Activated CD8-positive, alpha-beta T cell treated with anti-CD3 and anti-CD28 coated beads for 36 hours (primary cell): ENCODE data around the gene PALM. TPM values are rescaled to one million over a fixed set of nuclear protein-coding genes. Genes with fewer than 3 reads are reported as not detected.

Source experiments
- ATAC-seq: fragments of 200-7000 bp; cut with Tn5 transposase; one replicate; pipeline ENCODE4 v1.10.0; 2021; ENCODE audit warnings: mild to moderate bottlenecking, moderate library complexity
- CTCF ChIA-PET: fragments of 350-600 bp; sonication (Branson Sonifier 250); formaldehyde crosslinking; loops from one replicate; lab custom pipeline; 2021; ENCODE audit warnings: antibody characterized with exemption; lab: Charles Lee
- POLR2A ChIA-PET: fragments of 350-600 bp; sonication (Branson Sonifier 250); formaldehyde crosslinking; loops from one replicate; lab custom pipeline; 2021; ENCODE audit warnings: antibody characterized with exemption; lab: Charles Lee
- DNase-seq: peaks from one replicate; pipeline ENCODE4 v3.0.0-alpha.2; 2020
- H3K27ac Mint-ChIP-seq: one replicate; pipeline ENCODE4 v1.8.0; 2021; ENCODE audit warnings: mild to moderate bottlenecking, mixed read lengths
- H3K27me3 Mint-ChIP-seq: one replicate; pipeline ENCODE4 v1.8.0; 2021; ENCODE audit warnings: mixed read lengths
- H3K36me3 Mint-ChIP-seq: one replicate; pipeline ENCODE4 v1.8.0; 2021; ENCODE audit warnings: low read depth, mixed read lengths
- H3K4me1 Mint-ChIP-seq: one replicate; pipeline ENCODE4 v1.8.0; 2021; ENCODE audit warnings: low read depth, mixed read lengths
- H3K4me3 Mint-ChIP-seq: one replicate; pipeline ENCODE4 v1.8.0; 2021; ENCODE audit warnings: mild to moderate bottlenecking, moderate library complexity, mixed read lengths
- H3K9me3 Mint-ChIP-seq: one replicate; pipeline ENCODE4 v1.8.0; 2021; ENCODE audit warnings: mixed read lengths
- intact Hi-C: fragments of 100-400 bp; cut with micrococcal nuclease; formaldehyde crosslinking; loops from one replicate; pipeline ENCODE4 v1.10.0; 2022
- total RNA-seq, 2 experiments: library from RNA; stranded (reverse); gene quantifications; one replicate each; pipeline ENCODE4 v1.2.3, GENCODE V29; 2021
- TF ChIP-seq, protein P1 (sequence below): fragments of 200-600 bp; IDR thresholded peaks from one replicate; pipeline ENCODE4 v1.8.0; 2022; ENCODE audit warnings: antibody characterized with exemption, mild to moderate bottlenecking

PALM gene
- total RNA-seq, 2 experiments from 2014 or later: 0.22 to 0.36 TPM

DNA sequence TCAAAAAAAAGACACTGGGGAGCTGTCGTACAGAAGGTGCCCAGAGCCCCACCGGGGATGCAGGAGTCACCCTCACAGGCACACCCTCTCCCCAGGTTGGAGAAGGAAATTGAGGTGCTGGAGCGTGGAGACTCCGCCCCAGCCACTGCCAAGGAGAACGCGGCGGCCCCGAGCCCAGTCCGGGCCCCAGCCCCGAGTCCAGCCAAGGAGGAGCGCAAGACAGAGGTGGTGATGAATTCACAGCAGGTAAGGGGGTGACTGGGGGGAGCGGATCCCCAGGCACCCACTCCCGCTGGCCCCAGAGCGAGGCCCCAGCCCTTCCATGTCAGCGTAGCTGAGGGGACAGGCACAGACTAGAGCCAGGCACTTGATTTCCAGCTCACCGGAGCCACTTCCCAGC, 22.3 kb downstream of the PALM start:
- ChIA-PET CTCF (no interaction called here), POLR2A (no interaction called here)
- no peaks in the 10 kb centered on the region for H3K9me3 Mint-ChIP-seq
- no peak for ATAC-seq
- H3K27ac Mint-ChIP-seq: no peak overlapping the region
- DNase-seq: no peak
- intact Hi-C loops: loop anchor here (10.0 kb wide), 1 partner anchor 146 kb away; the partner anchor contains the start of gene HCN2
- TF ChIP-seq, protein P1, sequence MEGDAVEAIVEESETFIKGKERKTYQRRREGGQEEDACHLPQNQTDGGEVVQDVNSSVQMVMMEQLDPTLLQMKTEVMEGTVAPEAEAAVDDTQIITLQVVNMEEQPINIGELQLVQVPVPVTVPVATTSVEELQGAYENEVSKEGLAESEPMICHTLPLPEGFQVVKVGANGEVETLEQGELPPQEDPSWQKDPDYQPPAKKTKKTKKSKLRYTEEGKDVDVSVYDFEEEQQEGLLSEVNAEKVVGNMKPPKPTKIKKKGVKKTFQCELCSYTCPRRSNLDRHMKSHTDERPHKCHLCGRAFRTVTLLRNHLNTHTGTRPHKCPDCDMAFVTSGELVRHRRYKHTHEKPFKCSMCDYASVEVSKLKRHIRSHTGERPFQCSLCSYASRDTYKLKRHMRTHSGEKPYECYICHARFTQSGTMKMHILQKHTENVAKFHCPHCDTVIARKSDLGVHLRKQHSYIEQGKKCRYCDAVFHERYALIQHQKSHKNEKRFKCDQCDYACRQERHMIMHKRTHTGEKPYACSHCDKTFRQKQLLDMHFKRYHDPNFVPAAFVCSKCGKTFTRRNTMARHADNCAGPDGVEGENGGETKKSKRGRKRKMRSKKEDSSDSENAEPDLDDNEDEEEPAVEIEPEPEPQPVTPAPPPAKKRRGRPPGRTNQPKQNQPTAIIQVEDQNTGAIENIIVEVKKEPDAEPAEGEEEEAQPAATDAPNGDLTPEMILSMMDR: no peak
- peaks cover 2% of the 10 kb centered on the region for H3K4me1 Mint-ChIP-seq
- H3K36me3 Mint-ChIP-seq: no peaks in the 10 kb centered on the region
- H3K27me3 Mint-ChIP-seq: peaks cover 2% of the 10 kb centered on the region
- no peak overlapping the region for H3K4me3 Mint-ChIP-seq

DNA sequence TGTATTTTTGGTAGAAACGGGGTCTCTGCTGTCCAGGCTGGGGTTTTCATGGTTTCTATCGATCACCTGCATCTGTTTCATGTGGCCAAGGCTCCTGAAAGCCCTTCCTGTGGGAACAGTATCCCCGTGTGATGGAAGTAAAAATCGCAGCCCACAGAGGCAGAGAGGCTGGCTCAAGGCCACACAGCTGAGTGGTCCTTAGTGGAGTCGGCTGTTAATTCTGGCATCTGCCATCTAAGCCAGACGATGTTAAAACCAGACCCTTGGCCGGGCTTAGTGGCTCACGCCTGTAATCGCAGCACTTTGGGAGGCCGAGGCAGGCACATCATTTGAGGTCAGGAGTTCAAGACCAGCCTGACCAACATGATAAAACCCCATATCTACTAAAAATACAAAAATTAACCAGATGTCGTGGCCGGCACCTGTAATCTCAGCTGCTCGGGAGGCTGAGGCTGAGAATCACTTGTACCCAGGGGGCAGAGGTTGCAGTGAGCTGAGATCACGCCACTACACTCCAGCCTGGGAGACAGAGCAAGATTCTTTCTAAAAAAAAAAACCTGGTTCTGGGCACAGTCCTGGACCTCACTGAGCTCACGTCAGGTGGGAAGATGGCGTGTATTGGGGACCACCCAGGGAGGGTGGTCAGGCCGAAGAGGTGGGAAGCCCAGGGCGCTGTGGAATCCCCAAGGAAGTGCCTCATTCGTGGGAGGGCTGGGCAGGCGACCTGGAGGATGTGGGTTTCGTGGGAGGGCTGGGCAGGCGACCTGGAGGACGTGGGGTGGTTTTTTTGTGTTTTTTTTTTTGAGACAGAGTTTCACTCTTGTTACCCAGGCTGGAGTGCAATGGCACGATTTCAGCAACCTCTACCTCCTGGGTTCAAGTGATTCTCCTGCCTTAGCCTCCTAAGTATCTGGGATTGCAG, 23.7 kb downstream of the PALM start:
- ATAC-seq (no peak), DNase-seq (no peak)
- H3K4me3 Mint-ChIP-seq: no peak overlapping the region
- POLR2A ChIA-PET: no interaction called here
- H3K27ac Mint-ChIP-seq: no peak overlapping the region
- no peaks in the 10 kb centered on the region for H3K9me3 Mint-ChIP-seq
- H3K4me1 Mint-ChIP-seq: peaks cover 2% of the 10 kb centered on the region
- no peaks in the 10 kb centered on the region for H3K36me3 Mint-ChIP-seq
- intact Hi-C loops: loop anchor here (10.0 kb wide), 1 partner anchor 148 kb away; the partner anchor contains the start of gene HCN2
- CTCF ChIA-PET: no interaction called here
- TF ChIP-seq, protein P1: no peak
- no peaks in the 10 kb centered on the region for H3K27me3 Mint-ChIP-seq

DNA sequence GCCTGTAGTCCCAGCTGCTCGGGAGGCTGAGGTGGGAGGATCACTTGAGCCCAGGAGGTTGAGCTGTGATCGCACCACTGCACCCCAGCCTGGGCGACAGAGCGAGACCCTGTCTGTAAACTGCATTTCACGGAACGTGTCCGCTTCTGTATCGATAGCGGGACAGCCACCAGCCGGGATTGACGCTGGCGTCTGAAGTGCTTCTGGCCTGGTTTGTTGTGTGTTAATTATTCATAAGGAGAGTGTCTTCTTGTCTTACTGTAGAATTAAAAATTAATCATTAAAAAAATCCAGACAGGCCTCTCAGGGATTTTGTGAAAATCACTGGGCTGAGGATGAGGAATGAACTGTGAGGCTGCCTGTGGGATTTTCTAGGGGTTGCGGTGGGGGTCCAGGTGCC, 26.0 kb downstream of the PALM start:
- peaks cover 2% of the 10 kb centered on the region for H3K4me1 Mint-ChIP-seq
- ChIA-PET POLR2A (no interaction called here), CTCF (interaction anchor here (0.6 to 1.4 kb wide), 17 partner anchors 11 to 150 kb away, joined by 3 to 13 read pairs (median 4); partner anchors contain the start of gene RNF126)

DNA sequence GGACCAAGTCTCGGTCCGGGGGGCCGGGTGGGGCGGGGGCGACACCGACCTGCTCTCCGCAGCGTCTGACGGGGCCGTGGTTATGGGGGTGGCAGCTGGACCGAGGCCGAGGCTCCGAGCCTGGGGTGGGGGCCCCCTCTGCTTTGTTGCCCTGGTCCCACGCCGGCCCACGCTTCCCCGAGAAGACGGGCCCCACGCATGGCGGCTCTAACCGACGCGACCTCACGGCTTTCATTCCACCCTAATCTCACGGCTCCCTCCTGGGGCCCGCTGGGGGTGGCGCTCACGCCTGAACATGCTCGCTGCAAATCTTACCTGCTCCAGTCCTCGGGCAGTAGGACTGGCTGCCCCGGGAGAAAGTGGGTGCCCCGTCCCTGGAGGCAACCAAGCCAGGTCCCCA, 27.4 kb downstream of the PALM start:
- TF ChIP-seq, protein P1: no peak
- Mint-ChIP-seq H3K4me1 (peaks cover 2% of the 10 kb centered on the region), H3K27me3 (peaks cover 1% of the 10 kb centered on the region), H3K36me3 (no peaks in the 10 kb centered on the region), H3K27ac (no peak overlapping the region), H3K9me3 (no peaks in the 10 kb centered on the region), H3K4me3 (no peak overlapping the region)
- DNase-seq (no peak), ATAC-seq (no peak)
- ChIA-PET CTCF (no interaction called here), POLR2A (no interaction called here)
- intact Hi-C loops: loop anchor here (10.0 kb wide), 1 partner anchor 151 kb away; the partner anchor contains the start of gene HCN2

More for the DNA sequence above, 26.0 kb downstream of the PALM start:
- DNase-seq (no peak), ATAC-seq (no peak)
- no peak overlapping the region for H3K27ac Mint-ChIP-seq
- H3K27me3 Mint-ChIP-seq: peaks cover 1% of the 10 kb centered on the region
- TF ChIP-seq, protein P1: no peak
- no peaks in the 10 kb centered on the region for H3K9me3 Mint-ChIP-seq
- H3K36me3 Mint-ChIP-seq: no peaks in the 10 kb centered on the region
- H3K4me3 Mint-ChIP-seq: no peak overlapping the region
- intact Hi-C loops: loop anchor here (1.0 to 10.0 kb wide), 2 partner anchors 70 to 150 kb away; partner anchors contain the start of gene HCN2
